Right hindlimb (tissue), 1 donor: Measurements from ENCODE around the gene PGAP3.

Experiments
- DNase-seq: peaks from one replicate; pipeline ENCODE4 v3.0.0-alpha.2; 2018

PGAP3 gene

GRCh38 chr17:39669897-39670735 is 17.7 kb downstream of the PGAP3 start:
- no peak for DNase-seq

GRCh38 chr17:39667945-39668924 is 19.6 kb downstream of the PGAP3 start, which contains the start of gene PNMT:
PNMT (plus strand) TSS chr17:39668453; CDS start chr17:39668476, 23 bp downstream.
- peak; percentile 75 for DNase-seq

- no peak for DNase-seq
Observed at GRCh38 chr17:39667262-39667944, 20.5 kb downstream of the PGAP3 start.

- no peak for DNase-seq
Observed at GRCh38 chr17:39666601-39667261, 21.1 kb downstream of the PGAP3 start.

GRCh38 chr17:39666231-39666600 is 21.6 kb downstream of the PGAP3 start:
- DNase-seq, result no peak

- DNase-seq, result no peak
Observed at GRCh38 chr17:39665642-39666224, 22.1 kb downstream of the PGAP3 start.

GRCh38 chr17:39664581-39665561 is 23.0 kb downstream of the PGAP3 start, which contains the start of gene TCAP:
TCAP (plus strand) TSS chr17:39665349; CDS start chr17:39665360, 11 bp downstream.
- no peak for DNase-seq

GRCh38 chr17:39663688-39664580 is 23.9 kb downstream of the PGAP3 start:
- no peak for DNase-seq

GRCh38 chr17:39663340-39663687 is 24.5 kb downstream of the PGAP3 start:
- no peak for DNase-seq

GRCh38 chr17:39662551-39663339 is 25.1 kb downstream of the PGAP3 start:
- DNase-seq, result no peak

GRCh38 chr17:39661744-39662541 is 25.9 kb downstream of the PGAP3 start:
- no peak for DNase-seq

- no peak for DNase-seq
Observed at GRCh38 chr17:39660397-39661385, 27.2 kb downstream of the PGAP3 start.

GRCh38 chr17:39660011-39660360 is 27.9 kb downstream of the PGAP3 start:
- no peak for DNase-seq

- no peak for DNase-seq
Observed at GRCh38 chr17:39659279-39660010, 28.4 kb downstream of the PGAP3 start.

GRCh38 chr17:39658760-39659159 is 29.1 kb downstream of the PGAP3 start:
- DNase-seq, result no peak

- DNase-seq, result no peak
Observed at GRCh38 chr17:39658346-39658745, 29.5 kb downstream of the PGAP3 start.
